GM12878 (cell line): ENCODE results near the gene APOE.

Experiments
- CEBPB ChIP-seq, 2 experiments: fragments of 150-350 bp in 1 of 2; IDR thresholded peaks; 2 replicates each; pipeline ENCODE4 v1.6.1; 2012 to 2014; ENCODE audit warnings: low read depth in 2 of 2, low read length in 2 of 2, borderline replicate concordance in 1 of 2, inconsistent platforms in 1 of 2
- CEBPZ ChIP-seq: fragments of 150-350 bp; IDR thresholded peaks from 2 replicates; pipeline ENCODE4 v1.6.1; 2016; ENCODE audit warnings: low read depth, low read length
- CTCF ChIP-seq, 3 experiments: IDR thresholded peaks in 2 of 3; conservative IDR thresholded peaks in 1 of 3; 2 replicates each; pipeline ENCODE4 v1.5.1; 2011; ENCODE audit warnings: low read depth in 3 of 3, low read length in 3 of 3, mild to moderate bottlenecking in 3 of 3, control low read depth in 2 of 3, moderate library complexity in 2 of 3, inconsistent platforms in 1 of 3, mixed read lengths in 1 of 3; ENCODE audit not compliant: control insufficient read depth in 2 of 3, insufficient read depth in 1 of 3; ENCODE audit errors: extremely low read depth in 1 of 3
- EGR1 ChIP-seq, 2 experiments: IDR thresholded peaks; 1 replicate in 1 of 2; 2 replicates in 1 of 2; pipeline ENCODE4 v1.6.1; 2011 to 2012; ENCODE audit warnings: low read depth in 2 of 2, low read length in 2 of 2, borderline replicate concordance in 1 of 2, mild to moderate bottlenecking in 1 of 2, moderate library complexity in 1 of 2
- EP300 ChIP-seq, 2 experiments: fragments of 150-350 bp in 1 of 2; IDR thresholded peaks; 2 replicates each; pipeline ENCODE4 v1.6.1; 2011 to 2012; ENCODE audit warnings: low read depth in 2 of 2, low read length in 2 of 2, borderline replicate concordance in 1 of 2, improper control_type of control experiment in 1 of 2, inconsistent platforms in 1 of 2; ENCODE audit not compliant: control insufficient read depth in 1 of 2
- GABPA ChIP-seq: IDR thresholded peaks from 2 replicates; pipeline ENCODE4 v1.6.1; 2014; ENCODE audit warnings: antibody characterized with exemption, low read depth, mild to moderate bottlenecking, inconsistent platforms
- IRF3 ChIP-seq: fragments of 450-650 bp; IDR thresholded peaks from 2 replicates; pipeline ENCODE4 v1.6.1; 2014; ENCODE audit warnings: mild to moderate bottlenecking
- MAX ChIP-seq: IDR thresholded peaks from 2 replicates; pipeline ENCODE4 v1.6.1; 2012; ENCODE audit warnings: low read depth, low read length, improper control_type of control experiment
- SKIL ChIP-seq: fragments of 450-650 bp; IDR thresholded peaks from 2 replicates; pipeline ENCODE4 v1.6.1; 2017; ENCODE audit warnings: mild to moderate bottlenecking, low read depth, inconsistent platforms; ENCODE audit not compliant: poor library complexity, severe bottlenecking
- SMC3 ChIP-seq: IDR thresholded peaks from 2 replicates; pipeline ENCODE4 v1.6.1; 2011; ENCODE audit warnings: low read length, improper control_type of control experiment, borderline replicate concordance
- STAT3 ChIP-seq: IDR thresholded peaks from 2 replicates; pipeline ENCODE4 v1.6.1; 2011; ENCODE audit warnings: low read depth, low read length, improper control_type of control experiment
- ZBTB33 ChIP-seq: fragments of 450-650 bp; IDR thresholded peaks from 2 replicates; pipeline ENCODE4 v1.6.1; 2017; ENCODE audit warnings: mild to moderate bottlenecking

GRCh38 chr19:44924243-44924725 lies 18.7 kb downstream of the APOE start:
- TF ChIP-seq CTCF (IDR thresholded peaks at IDR 0.05 in 2 of 3, conservative IDR thresholded peaks at IDR 0.05 in 1 of 3; ENCODE audit: control insufficient read depth in 2 of 3, extremely low read depth in 1 of 3, insufficient read depth in 1 of 3, low read depth in 3 of 3, low read length in 3 of 3) = no peak
- TF ChIP-seq EGR1 (IDR thresholded peaks at IDR 0.05; ENCODE audit: borderline replicate concordance in 1 of 2, low read depth in 2 of 2, low read length in 2 of 2) = no peak
- no peak for TF ChIP-seq GABPA
- no peak for TF ChIP-seq MAX
- TF ChIP-seq STAT3 = no peak
- TF ChIP-seq IRF3 = no peak
- TF ChIP-seq SKIL = no peak
- no peak for TF ChIP-seq SMC3
- TF ChIP-seq ZBTB33 = no peak
- TF ChIP-seq EP300 (IDR thresholded peaks at IDR 0.05; ENCODE audit: borderline replicate concordance in 1 of 2, control insufficient read depth in 1 of 2, low read depth in 2 of 2, low read length in 2 of 2) = no peak
- no peak for TF ChIP-seq CEBPZ
- no peak for TF ChIP-seq CEBPB (IDR thresholded peaks at IDR 0.05; ENCODE audit: borderline replicate concordance in 1 of 2, low read depth in 2 of 2, low read length in 2 of 2)
